ENCODE data around the gene ARCN1.
"Not testable (repeated sequence)": the region's sequence is repeated elsewhere in the genome, so short reads cannot be mapped to it uniquely, and the experiment has no call there.

The ARCN1 gene

DNA sequence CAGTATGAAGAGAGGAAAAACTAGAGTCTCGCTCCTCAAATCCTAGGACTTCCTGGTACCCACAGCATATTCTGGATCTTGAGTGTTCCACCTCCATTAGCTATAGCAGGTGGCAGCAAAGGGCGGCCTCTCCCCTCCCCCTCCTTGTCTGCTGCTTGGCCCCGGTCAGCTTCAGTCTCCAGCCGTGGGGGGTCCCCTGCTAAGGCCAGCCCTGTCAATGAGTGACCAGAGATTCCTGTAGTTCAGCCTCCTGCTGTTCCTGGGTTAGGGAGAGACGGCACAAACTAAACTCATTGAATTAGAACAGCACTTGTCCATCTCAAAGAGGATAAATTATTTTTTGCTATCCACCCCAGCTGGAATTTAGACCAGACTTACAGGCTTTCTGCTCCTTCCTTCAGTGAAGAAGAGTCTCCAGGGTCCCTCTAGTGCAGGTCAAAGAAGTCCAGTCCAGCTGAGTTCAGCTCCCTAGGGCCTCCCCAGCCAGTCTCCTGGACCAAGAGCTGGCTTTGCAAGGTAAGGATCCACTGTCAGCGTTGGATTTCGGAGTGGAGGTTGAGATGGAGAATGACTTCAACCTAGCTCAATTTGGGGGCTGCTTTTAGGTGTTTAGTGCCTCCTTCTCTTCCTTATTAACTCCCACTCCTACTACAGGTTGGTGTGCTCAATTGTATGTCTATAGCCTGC lies 34.1 kb downstream of the ARCN1 start:
- no peak for DNase-seq (ENCODE audit: low spot score)

DNA sequence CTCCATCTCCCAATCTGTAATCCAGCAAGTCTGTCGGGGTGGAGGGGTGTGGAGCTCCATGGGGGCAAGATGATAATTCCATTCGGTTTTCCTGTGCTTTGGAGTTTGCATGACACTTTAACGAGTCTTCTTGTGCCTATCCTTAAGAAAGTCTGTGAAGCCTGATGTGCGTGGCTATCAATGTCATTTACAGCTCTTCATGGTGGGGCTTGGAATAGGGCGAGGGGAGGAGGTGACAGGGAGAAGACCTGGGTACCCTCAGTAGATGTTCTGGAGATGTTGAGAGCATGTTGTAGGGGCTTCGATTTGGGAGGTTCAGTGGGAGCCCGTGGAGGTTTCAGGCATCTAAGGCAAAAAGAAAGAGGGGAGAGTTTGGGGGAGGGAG lies 34.6 kb downstream of the ARCN1 start:
- DNase-seq (ENCODE audit: low spot score): no peak

DNA sequence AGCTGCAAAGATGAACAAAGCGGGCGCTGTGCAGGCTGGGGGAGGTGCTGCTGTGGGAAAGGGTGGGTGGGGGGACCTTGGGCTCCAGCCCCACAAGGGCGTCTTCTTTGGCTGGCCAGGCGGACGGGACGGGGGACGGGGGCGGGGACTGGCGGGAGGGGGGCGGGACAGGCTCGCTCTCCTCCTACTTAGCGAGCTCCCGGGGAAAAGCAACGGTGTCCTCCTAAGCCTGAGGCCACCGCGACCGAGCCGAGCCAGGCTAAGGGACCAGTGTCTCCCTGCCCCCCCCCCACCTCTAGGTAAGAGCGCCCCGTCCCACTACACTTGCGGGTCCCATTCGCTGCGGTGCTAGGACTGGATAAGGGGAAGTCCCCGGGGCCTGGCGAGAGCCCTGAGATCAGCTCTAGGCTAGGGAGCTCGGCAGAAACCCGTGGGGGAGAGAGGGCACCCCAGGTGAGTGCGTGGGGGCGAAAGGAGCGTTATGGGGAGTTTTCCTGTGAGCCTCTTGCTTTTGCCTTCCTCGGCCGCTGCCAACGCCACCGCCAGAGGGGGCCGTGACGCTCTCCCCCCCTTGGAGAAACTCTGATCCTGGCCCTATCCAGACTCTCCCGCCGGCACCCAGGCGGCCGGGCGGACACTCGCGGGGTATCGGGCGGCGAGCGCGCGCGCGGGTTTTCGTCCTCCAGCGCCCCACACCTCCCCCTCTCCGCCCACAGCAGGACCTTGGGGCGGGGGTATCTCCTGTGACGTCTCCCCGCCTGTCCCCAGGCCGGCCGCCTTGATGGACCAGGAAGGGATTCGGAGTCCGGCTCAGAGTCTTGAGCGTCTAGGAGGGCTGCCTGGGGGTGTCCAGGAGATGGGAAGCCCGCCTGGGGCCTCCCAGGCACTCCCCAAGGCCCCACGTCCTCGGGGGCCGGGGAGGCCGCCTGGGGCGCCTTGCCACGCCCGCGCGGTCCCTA lies 35.5 kb downstream of the ARCN1 start, which contains the start of gene PHLDB1:
PHLDB1 (plus strand) TSS at position 215 of the 959 bp plus-strand sequence. CDS start 6,222 bp downstream, outside the sequence.
- DNase-seq (ENCODE audit: low spot score): no peak

DNA sequence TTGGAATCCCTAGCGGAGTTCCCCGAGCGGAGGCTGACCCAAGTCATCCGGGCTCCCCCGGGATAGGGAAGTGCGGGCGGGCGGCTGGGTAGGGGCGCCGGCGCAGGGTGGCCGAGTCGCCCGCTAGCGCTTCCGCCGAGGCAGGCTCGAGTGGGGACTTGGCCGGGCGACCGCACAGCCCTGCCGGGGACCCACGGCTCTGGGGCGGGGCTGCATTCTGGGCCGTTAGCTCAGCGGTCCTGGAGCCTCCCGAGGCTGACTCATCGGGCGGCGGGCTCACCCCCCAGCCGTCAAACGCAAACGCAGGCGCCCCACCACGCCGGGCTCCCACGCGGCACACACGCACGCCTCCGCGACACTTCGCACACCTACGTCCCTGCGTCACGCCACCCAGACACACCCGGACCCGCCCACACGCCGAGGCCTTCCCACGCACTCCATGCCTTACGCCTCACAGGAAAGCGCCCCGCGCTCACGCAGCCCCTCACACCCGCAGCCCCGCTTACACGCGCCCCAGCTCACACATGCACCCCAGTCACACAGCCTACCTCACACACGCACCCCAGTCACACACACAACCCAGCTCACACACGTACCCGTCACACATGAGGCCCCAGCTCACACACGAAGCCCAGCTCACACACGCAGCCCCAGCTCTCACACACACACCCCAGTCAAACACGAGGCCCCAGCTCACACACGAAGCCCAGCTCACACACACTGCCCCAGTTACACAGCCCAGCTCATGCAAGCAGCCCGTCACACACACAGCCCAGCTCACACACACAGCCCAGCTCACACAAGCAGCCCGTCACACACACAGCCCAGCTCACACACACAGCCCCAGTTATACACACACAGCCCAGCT lies 36.4 kb downstream of the ARCN1 start:
- no peak for DNase-seq (ENCODE audit: low spot score)

DNA sequence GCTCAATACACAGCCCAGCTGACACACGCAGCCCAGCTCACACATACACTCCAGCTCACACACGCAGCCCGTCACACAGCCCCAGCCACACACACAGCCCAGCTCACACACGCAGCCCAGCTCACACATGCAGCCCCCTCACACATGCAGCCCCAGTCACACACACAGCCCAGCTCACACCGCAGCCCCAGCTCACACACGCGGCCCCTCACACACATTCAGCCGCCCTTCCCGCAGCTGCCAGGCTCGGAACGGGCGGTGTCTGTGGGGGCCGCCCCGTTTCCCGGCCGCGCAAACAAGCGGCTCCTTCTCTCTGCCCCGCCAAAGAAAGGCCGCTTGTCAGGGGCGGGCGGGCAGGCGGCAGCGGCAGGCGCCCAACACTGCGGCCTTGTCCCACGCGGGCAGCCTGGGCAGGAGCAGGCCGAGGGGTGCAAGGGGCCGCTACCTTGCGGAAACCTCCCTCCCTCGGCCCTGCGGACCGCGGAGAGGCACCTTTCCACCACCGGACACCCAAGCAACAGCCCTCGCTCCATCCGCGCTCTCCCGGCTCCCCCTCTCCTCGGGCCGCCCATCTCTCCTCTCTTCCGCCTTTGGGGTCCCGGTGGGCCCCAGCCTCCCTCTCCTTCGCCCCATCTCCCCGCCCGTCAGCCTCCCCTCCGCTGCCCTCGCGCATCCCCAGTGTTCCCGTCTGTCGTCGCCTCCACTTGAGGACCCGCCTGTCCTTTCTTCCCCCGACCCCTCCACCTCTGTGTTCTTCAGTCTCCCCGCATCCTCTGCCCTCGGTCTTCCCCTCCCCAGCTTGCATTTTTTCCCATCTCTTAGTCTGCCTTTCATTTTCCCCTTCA lies 37.4 kb downstream of the ARCN1 start:
- DNase-seq (ENCODE audit: low spot score): no peak

DNA sequence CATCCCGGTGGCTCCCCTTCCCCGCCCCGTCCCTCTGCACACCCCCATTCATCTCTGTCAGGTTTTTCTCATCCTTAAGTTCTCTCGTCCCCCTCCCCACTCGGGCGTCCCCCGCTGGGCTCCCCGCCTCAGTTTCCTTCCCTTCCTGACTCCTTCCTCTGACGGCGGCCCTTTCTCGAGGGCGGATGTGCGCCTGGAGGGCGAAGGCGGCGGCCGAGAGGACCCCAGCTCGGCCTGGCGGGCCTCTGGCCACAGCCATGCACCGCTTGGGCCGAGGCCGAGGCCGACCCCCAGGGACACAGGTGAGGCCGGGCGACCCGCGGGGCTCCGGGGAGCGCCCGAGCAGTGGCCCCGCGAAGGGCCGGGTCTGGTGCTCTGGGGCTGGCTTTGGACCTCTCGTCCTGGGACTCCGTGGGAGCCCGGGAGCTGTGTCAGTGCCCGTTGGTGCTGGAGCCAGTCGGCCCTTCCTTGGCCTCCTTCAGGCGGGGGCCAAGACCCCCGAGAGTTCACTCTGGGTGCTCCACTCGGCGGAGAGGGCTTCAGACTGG lies 38.1 kb downstream of the ARCN1 start:
- DNase-seq (ENCODE audit: low spot score): no peak

DNA sequence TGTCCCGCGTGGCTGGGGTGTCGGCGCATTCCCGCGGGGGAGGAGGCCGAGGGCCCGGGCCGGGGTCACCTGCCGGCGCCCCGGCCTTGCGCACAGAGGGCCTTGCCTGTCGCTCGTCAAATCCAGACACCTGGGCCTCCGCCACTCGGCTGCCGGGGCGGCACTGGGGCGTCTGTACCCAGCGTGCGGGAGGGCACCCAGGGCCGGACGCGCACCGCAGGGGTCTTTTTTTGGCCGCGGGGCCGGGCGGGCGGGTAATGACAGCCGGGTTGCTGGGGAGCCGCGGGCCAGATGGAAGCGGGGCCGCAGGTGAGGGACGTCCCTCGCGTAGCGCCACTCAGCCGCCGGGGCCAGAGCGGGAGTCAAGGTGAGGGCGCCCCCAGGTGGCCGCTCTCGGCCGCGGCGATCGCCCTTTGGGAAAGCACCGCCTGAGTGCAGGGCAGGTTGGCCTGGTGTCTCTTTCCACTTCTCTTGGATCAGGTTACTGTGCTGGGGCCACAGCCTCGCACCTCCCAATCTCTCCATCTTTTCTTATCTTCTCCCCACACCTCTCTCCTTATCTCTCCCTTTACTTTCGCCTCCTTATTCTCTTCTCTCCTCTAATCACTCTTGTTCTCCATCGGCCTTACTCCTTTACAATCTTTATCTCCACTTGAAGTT lies 38.7 kb downstream of the ARCN1 start:
- peak; percentile 67 for DNase-seq (ENCODE audit: low spot score)

DNA sequence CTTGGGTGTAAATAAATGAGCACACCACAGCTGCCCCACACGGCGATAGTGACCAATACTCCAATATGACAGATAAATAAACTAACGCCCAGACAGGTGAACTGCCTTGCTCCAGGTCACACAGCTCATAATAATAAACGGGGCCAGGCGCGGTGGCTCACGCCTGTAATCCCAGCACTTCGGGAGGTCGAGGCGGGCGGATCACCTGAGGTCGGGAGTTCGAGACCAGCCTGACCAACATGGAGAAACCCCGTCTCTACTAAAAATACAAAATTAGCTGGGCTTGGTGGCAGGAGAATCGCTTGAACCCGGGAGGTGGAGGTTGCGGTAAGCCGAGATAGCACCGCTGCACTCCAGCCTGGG lies 39.2 kb downstream of the ARCN1 start:
- not testable (repeated sequence) for DNase-seq (ENCODE audit: low spot score)

DNA sequence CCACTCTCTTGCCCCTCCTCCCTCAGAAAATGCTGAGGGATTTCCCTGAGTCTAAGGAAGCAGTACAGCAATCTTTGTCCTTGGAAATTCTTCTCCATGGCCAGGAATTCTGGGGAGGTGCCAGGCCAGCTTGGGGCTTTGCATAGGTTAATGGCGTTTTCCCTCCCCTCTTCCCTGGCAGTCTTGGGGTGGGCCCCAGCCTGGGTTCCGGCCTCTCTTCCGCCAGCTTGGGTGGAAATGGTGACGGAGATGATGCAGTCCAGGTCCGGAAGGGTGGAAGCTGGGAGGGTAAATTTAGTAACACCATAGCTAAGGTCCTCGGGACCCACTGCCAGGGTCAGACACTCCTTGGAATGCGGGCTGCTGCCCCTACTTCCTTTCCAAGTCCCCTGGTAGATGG lies 40.2 kb downstream of the ARCN1 start:
- no peak for DNase-seq (ENCODE audit: low spot score)

DNA sequence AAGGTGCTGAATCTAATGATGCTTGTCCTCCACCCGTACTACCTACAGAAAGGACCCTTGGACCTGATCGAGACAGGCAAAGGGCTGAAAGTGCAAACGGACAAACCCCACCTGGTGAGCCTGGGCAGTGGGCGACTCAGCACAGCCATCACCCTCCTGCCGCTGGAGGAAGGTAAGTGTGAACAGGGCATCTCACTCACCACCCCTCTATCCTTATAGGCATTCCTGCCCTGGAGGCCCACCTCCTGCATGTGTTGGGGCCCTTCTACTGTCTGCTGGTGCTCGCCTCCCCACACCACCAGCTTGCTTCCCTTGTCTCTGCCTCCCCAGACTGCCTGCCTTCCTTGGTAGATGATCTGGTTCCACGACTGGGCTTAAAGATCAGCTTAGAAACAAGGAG lies 42.3 kb downstream of the ARCN1 start:
- no peak for DNase-seq (ENCODE audit: low spot score)

DNA sequence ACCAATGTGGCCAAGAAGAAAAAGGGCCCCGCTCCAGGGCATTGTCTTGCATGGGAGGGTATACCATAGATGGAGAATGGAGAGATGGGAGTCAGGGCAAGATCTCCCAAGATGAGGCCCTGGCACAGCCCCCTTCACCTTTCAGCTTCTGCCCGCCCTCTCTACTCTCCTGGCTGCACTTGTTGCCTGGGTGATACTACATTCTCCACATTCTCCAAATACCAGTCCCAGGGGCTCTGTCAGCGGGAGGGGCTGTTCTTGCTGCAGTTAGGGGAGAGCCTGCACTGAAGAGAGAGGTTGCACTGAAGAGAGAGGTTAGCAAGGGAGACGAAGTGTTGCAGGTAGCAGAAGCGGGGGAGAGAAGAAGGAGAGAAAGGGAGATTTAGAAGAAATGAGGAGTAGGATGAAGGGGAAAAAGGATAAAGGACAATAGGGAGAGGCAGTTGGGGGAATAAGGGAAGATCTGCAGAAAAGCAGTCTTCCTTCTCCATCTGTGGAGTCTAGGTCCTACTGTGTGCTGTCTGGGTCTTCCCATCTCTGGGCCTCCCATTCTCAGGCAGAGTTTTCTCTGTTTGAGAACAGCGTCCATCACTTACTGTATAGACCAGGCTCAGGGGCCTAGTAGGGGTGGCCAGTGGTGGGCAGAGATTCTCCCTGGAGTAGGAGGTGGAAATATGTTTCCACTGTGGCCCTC lies 43.2 kb downstream of the ARCN1 start:
- DNase-seq (ENCODE audit: low spot score): no peak

DNA sequence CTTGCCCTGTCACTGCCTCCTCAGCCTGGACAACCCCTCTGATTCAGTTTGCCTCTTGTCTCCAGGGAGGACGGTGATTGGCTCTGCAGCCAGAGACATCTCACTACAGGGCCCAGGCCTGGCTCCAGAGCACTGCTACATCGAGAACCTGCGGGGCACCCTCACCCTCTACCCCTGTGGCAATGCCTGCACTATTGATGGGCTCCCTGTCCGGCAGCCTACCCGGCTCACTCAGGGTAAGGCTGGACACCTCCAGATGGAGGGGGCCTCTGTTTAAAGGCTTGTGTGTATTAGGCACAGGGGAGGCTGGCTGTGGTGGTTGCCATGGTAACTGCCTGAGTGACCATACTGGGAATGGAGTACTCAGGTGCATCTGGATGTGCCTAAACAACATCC lies 43.8 kb downstream of the ARCN1 start:
- DNase-seq (ENCODE audit: low spot score): no peak

DNA sequence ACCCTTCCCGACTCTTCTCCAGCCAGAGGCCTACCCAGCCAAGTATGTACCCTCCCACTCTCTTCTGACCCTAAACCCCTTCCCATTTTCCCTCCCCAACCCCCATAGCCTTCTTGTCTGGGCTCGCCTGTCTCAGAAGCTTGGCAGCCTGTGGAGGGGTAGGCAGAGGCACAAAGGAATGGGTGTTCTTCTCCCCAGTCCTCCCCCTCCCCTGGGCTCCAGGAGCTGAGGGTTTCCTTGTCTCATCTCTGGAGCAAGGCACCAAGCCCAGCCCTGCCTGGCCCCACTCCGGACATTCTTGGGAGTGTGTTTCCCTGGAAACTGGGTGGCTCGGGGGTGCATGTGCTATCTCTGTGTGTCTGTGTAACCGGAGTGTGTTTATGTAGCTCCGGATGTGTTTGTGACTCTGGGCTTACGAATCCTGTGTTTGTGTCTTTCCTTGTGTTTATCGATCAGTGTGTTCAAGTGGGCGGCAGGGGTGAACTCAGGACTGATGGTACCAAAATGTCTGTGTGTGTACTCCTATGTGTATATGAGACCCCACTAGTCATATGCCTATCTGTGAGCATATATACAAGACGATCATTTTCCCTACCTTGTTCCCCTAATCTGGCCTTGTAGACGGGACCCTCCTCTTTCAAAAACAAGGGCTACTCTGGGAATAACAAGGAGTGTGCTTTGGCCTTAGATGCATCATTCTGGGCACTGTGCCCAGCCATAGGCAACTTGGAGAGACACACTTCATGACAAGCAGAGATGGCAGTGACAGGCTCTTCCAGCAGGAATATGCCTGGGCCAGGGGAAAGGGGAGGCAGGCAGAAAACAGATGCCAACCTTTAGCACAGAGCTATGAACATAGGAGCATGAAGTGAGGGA lies 46.1 kb downstream of the ARCN1 start:
- DNase-seq (ENCODE audit: low spot score): no peak

DNA sequence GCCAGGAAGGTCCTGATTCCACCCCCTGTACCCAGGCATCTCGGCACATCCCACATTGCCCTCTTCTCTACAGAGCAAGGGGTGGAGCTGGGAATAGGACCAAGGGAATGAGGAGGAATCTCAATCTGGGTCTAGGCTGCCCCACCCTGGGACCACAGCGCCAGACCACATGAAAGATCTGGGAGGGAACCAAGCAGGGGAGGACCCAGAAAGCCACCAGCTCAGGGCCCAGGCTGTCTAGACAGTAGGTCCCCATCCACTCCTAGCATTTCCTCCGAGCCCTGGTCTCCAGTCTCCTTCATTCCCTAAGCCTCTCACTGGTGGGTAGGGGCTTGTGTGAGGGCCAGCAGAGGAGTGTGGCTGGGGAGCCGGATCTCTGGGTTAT lies 46.8 kb downstream of the ARCN1 start:
- no peak for DNase-seq (ENCODE audit: low spot score)

DNA sequence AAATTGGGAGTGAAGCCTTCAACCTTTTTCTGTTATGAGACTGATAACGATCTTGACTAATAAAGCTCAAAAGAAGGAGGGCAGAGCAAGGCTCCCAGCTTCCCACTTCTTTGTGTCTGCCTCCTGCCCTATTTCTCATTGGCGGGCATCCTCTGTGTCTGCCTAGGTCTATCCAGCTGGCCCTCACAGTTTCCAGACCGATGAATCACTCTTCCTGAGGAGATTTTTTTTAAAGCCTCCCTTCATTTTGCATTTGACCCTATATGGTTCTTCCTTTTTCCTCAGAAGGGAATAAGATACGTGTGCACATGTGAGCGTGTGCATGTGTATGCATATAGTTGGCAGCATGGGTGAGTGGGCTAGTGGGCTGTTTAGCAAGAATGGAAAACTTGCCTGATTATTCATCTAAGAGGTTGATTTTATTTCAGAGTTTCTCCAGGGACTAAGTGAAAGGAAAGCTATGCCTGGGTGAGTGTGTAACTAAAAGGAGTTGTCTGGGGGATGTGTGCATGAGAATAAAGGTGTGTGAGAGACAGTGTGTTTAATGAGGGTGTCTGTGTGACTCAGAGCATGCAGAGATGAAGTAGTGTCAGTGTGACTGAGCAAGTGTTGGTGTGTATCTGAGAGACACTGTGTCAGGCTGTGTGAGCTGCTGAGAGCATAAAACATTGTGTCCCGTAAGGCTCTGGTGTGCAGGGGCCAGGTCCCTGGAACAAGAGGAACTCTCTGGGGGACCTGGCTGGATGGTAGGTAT lies 47.4 kb downstream of the ARCN1 start:
- no peak for DNase-seq (ENCODE audit: low spot score)

DNA sequence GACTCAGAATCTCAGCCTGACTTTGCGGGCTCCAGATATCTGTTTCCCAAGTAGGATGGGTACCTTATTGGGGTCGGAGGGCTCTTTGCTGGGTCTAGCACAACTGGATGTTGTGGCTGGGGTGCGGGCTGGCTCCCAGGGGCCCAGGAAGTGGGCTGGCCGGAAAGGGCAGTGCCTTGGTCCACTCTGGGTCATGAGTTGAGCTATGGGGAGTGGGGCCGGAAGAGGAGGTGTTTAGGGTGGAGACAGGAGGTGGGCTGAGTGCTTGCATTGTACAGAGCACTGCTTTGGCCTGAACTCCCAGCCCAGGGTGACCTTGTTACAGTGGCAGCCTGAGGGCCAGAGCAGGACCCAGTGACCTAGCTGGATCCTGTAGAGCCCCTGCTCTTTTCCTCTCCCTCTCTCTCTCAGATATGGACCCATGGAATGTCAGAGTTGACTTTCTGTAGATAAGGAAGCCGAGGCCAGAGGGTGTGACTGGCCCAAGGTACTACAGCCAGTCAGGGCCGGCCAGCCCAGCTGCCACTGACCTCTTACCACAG lies 48.4 kb downstream of the ARCN1 start:
- DNase-seq (ENCODE audit: low spot score): no peak

DNA sequence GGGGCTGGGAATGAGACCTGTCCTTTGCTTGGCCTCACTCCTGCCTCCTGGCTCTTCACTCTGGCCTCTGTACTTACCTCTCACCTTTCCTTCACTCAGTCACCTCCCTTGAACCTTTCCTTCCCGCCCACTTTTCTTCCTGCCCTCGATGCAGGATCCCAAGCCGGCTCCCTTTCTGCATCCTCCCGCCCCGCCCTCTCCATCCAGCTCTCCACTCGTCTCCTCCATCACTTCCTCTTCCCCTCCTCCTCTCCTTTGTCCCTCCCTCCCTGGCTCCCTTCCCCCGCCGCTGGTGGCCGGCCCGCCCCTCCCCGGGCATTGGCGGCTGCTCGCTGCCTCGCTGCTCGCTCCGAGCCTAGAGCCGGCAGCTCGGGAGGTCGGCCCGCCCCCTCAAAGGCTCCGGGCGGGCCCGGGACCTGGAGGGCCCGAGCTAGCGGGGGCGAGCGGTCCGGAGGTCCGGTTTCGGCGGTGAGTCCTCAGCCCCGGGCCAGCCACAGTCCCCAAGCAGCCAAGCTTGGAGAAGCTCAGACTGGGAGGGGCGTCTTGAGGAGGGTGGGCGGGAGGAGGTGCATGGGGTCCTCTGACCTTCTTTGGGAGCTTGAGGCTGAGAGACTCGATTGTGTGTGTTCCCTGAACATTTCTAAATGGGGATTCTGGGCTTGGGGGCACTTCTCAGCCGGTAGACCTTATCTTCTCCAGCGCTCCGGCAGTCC lies 49.0 kb downstream of the ARCN1 start:
- DNase-seq (ENCODE audit: low spot score): no peak

Data from NAMALWA (cell line).